Left ventricle myocardium superior (tissue), 1 donor: ENCODE results near the gene LATS2. TPM values are rescaled to one million over a fixed set of nuclear protein-coding genes. Genes with fewer than 3 reads are reported as not detected.

Experiments
- ATAC-seq: fragments of 200-7000 bp; cut with Tn5 transposase; one replicate; pipeline ENCODE4 v1.9.1; 2020; ENCODE audit warnings: mild to moderate bottlenecking, moderate library complexity
- DNase-seq: peaks from one replicate; pipeline ENCODE4 v3.0.0-alpha.2; 2020
- intact Hi-C: fragments of 100-400 bp; cut with micrococcal nuclease; formaldehyde crosslinking; loops from one replicate; pipeline ENCODE4 v1.11.0; 2022
- total RNA-seq: library from RNA; stranded (reverse); fragmentation: NEBNext Ultra II Directional; extraction: Animal tissue kit (Norgen Biotek cat#: 25700); gene quantifications from one replicate; pipeline ENCODE4 v1.2.1, GENCODE V29; 2021
- donor health status: DM: no; HTN: yes; CAD: no; lungs with severe emphysema.

The LATS2 gene
- total RNA-seq, 1 donor from 2014 or later, result 25.1 TPM

DNA sequence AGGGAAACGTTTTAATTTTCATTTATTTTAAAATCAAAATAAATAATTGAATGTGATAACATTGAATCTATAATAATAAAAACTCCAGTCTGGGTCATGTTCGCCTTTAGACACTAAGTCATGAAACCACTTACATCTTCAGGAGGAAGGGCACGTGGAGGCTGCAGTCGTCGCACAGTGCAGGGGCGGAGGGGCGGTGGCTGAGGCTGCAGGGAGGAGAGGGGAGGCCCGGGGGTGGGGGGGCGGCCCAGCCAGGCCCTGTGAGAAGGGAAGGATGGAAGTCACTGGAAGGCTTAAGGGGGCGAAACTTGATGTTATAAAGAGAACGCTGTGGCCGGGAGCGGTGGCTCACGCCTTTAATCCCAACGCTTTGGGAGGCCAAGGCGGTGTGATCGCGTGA lies 14.9 kb upstream of the LATS2 start:
- intact Hi-C loops, result no loop called here
- no peak for DNase-seq
- no peak for ATAC-seq

DNA sequence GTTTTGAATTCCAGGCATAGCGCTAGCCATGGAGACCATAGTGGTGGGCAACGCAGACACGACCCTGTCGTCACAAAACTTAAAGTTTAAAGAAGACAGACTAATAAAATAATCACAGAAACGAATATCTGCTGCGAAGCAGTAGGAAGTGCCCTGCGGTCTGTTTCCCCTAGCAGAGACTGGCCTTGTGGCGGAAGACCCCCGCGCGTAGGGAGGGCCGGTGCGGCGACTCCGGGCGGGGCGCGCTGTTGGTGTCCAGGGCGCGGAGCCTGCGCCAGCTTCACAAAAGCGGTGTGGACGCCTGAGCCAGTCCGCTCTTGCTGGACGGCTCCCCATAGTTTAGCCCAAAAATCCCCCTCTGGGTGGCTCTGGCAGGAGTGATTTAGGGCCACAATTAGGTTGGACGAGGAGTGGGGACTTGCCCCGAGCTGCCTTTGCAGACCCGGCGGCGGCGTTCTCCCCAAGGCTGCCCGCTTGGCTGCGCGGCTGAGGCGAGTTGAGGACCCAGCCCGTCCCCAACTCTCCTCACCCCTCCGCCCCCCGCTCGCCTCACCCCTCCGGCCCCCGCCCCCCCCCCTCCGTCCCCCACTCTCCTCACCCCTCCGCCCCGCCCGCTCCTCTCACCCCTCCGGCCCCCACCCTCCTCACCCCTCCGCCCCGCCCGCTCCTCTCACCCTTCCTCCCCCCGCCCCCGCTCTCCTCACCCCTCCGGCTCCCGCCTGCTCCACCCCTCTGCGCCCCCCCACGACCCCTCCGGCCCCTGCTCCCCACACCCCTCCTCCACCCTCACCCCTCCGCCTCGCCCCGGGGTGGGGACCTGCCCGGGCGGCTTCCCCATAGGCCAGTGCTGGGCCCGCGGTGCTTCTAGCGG lies 14.2 kb upstream of the LATS2 start:
- ATAC-seq (peak; percentile 74), DNase-seq (peak; percentile 72)
- intact Hi-C loops, result no loop called here

DNA sequence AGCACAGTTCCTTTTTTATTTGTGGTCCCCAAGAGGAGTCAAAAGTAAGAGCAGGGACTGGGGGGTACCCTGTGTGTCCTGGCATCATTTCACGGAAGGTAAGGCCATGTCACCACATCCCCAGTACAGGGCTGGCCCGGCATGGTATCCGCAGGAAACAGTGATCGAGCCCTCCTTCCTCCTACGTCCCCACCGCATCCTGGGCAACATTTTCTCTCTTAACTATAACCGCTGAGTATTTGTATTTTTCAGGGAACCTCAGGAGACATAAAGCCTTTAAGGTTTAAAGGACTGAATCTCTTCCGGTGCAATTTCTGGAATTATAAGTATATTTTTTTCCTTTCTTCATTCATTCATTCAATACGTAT lies 13.6 kb upstream of the LATS2 start:
- ATAC-seq (peak; percentile 47), DNase-seq (no peak)
- intact Hi-C loops, result no loop called here

DNA sequence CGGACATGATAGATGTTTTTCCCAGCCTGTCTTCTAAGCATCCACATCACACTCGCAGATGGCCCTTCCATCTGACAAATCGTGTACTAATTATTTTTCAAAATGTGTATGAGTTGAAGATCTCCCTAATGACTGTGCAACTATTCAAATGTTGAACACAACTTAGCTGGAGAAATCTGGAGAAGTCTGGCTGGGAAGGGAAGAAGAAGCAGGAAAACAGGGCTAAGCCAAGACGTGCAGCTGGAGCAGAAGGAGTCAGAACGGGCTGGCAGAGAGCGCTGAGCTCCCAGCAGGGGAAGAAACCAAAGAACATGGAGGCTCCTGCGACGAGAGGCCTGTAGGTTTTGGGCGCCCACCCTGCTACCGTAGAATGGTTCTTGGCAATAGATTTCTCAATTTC lies 13.2 kb upstream of the LATS2 start:
- intact Hi-C loops, result no loop called here
- ATAC-seq (peak; percentile 75), DNase-seq (peak; percentile 67)

DNA sequence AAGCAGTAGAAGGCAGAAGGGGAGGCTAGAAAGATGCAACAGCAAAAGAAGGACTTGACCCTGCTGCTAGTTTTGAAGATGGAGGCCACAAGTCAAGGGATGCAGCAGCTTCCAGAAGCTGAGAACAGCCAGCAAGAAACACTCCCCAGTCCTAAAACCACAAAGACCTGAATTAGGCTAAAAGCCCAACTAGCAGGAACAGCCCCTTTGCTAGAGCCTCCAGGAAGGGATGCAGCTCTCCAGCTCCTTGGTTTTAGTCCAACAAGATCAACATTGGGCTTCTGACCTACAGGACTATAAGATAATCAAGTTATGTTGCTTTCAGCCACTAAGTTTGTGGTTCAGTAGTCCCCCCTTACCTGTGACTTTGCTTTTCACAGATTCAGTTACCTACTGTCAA lies 10.5 kb upstream of the LATS2 start:
- no peak for ATAC-seq
- DNase-seq, result no peak
- intact Hi-C loops, result no loop called here

DNA sequence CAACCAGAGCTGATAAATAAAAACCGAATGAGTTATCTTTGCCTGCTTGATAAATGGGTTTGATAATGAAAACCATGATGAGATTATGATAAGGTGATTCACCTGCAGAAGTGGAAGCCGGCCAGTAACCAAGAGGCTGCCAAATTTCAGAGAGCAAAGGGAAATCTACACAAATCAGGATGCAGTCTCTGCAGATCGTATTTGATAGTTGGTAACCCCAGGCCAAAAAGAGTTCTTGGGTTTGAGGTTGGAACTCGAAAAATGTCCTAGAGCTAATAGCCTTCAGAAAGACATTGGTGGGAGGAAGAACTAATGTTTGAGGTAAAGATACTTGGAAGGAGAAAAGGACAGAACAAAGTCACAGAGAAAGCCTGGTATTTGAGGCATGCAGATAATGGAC lies 9.6 kb upstream of the LATS2 start:
- intact Hi-C loops, result no loop called here
- no peak for ATAC-seq
- DNase-seq, result no peak

DNA sequence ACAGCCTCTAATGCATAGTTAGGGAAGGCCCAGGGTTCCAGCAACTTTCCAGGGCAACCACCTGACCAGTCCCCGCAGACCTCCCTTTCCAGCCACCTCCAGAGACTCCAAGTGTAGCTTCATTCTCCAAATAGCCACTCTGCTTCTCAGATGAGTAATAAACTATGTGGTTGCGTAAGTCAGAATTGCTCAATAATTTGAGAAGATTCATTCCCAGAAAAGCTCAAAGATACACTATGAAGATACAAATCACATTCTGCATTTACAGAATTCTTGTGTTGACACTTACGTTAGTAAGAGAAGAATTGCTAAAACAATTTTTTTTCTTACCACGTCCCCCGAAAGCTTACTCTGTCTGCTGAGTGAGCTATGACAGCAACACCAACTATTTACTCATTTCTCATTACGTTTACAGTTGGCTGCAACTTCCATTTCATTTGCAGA lies 8.2 kb upstream of the LATS2 start:
- intact Hi-C loops, result no loop called here
- ATAC-seq, result peak; percentile 95
- DNase-seq, result peak; percentile 55

DNA sequence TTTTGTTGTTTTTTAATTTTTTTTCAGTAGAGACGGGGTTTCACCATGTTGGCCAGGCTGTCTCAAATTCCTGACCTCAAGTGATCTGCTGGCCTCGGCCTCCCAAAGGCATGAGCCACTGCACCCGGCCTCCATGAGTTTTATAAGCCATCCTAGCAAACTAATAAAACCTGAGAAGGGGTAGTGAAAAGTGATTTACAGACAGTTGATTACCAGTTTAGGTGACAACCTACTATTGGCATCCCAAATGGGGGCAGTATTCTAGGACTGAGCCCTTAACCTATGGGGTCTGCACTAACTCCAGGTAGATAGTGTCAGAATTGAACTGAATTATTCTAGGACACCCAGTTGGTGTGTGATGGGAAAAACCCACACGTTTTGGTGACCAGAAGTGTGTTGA lies 6.5 kb upstream of the LATS2 start:
- intact Hi-C loops, result no loop called here

DNA sequence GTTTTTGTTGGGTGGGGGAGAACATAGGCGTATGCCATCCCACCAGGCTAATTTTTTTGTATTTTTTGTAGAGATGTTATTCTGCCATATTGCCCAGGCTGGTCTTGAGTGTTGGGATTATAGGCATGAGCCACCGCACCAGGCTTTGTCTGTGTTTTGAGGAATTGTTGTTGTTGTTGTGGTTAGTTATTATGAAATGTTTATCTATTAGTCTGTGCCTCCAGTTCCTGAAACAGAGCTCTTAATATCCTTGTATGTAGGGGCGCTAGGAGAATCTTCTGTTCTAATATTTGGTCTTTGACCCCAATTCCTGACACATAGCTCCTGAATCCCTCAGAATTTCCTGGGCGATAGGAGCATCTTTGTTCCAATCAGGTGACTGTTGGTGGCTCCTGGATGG lies 5.6 kb upstream of the LATS2 start:
- intact Hi-C loops, result no loop called here
- DNase-seq, result no peak
- no peak for ATAC-seq

More for the DNA sequence above, 6.5 kb upstream of the LATS2 start:
- ATAC-seq (no peak), DNase-seq (no peak)

DNA sequence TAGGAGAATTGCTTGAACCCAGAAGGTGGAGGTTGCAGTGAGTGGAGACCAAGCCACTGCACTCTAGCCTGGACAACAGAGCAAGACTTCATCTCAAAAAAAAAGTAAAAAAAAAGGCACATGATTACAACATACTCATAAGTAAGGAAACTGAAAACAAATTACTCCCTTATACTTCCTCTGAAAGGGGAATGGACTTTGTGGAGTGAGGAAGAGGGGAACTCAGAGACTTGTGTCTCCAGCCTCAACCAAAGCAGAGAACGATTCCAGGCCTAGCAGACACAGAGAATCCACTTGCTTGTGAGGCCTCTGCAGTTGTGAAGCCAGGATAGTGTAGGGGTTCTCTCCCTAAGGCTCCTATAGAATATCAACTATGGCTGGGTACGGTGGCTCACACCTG lies 4.3 kb upstream of the LATS2 start:
- intact Hi-C loops, result no loop called here

DNA sequence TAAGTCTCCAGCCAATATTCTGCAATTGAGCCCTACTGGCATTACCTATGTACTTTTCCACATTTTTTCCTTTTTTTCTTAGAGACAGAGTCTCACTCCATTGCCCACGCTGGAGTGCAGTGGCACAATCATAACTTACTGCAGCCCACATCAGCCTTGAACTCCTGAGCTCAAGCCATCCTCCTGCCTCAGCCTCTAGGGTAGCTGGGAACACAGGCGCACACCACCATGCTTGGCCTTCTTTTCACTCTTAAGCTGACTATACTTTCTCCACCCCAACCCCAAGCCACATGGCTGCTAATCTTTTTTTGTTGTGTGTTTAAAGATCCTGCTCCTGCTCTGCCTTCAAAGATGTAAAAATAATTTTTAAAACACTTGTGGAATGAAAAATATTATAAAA lies 1.6 kb upstream of the LATS2 start:
- ATAC-seq, result no peak
- intact Hi-C loops, result no loop called here

More for the DNA sequence above, 4.3 kb upstream of the LATS2 start:
- no peak for DNase-seq
- no peak for ATAC-seq

DNA sequence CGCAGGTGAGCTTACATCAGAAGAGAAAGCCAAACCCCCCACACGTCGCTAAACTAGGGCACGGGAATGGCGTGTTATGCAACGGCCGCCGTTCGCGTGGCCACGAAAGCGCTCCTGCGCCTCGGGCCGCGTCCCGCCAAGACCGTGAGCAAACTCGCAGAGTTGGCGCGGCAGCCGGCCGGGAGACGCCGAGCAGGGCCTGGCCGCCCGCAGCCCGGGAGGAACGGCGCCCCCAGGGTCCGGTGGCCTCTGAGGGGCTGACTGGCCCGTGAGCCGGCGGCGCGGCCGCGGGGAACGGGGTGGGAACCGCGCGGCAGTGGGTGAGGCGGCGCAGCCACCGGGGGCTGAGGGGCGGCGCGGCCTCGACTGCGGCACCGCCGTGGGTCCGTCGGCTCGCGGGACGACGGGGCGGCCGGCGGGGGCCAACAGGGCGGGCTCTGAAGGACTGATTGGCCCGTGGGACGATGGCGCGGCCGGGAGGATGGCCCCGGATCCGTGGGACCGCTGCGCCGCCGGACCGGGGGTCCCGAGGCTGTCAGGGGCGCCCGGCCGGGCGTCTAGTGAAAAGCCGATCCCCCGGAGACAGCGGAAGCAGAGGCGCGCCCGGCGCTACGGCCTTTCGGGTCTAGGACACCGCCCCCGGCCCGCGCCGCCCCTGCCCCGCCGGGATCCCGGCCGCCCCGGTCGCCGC lies 903 bp downstream of the LATS2 start:
- peak; percentile 82 for DNase-seq
- intact Hi-C loops, result no loop called here
- ATAC-seq, result peak; percentile 40

More for the DNA sequence above, 1.6 kb upstream of the LATS2 start:
- no peak for DNase-seq

DNA sequence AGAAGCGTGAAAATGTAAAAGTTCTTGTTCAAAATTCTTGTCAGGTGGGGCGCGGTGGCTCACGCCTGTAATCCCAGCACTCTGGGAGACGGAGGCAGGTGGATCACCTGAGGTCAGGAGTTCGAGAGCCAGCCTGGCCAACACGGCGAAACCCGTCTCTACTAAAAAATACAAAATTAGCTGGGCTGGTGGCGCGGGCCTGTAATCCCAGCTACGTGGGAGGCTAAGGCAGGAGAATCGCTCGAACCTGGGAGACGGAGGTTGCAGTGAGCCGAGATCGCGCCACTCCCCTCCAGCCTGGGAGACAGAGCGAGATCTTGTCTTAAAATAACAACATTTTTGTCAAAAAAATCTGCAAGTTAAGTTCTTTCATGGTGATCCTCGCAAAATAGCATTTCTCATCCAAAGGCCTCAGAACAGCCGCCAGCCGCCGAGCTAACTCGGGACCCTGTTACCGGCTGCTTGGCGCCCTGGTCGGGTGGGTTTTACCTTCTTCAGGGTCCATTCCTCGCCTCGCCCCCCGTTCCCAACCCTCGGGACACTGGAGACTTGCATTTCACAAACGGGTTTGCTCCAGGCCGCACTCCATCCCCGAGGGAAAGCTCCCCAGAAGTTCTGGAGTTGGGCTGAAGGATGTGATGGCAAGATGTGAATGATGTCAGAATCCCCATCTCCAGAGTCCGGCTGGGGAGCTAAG lies 1.6 kb downstream of the LATS2 start:
- DNase-seq, result no peak
- intact Hi-C loops, result no loop called here
- ATAC-seq, result no peak

DNA sequence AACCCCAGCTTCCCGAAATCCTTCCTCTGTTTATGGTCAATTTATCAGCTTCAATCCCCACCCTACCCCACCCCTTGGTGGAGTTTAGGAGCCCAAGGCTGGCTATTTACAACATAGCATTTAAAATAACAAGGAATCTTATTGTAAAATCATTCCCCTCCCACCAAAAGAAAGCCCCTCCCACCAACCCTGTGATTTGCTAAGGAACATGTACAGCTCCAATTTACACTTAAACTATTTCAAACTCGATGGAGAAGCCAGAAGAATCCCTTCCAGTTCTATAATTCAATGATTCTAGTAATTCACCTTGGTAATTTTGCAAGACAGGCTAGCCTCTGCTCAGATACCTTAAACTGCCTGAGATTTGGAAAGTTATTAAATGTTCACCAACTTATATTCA lies 3.0 kb downstream of the LATS2 start:
- ATAC-seq (no peak), DNase-seq (no peak)
- intact Hi-C loops, result no loop called here

DNA sequence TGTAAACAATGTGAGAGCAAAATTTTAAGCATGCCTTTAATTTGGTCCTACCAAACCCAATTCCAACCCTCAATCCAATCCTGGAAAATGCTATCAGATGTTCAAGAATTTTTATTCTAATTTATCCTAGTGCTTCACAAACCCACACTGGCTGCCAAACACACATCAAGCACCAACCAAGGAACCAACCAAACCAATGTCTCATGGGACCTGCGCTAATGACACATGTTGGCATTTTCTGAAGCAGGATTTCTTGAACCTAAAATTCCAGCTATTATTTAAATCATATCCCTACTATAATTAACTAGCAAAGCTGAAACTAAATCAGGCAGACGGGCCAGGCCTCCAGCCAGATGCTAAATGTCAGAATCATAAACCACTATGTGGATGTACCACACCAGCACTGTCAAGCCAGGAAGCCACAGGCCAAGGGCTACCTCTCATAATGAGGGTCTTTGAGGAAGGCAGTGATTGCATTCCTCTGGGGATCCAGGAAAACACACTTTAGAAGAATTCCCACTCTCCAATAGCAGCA lies 5.8 kb downstream of the LATS2 start:
- DNase-seq, result no peak
- intact Hi-C loops, result no loop called here
- ATAC-seq, result no peak

DNA sequence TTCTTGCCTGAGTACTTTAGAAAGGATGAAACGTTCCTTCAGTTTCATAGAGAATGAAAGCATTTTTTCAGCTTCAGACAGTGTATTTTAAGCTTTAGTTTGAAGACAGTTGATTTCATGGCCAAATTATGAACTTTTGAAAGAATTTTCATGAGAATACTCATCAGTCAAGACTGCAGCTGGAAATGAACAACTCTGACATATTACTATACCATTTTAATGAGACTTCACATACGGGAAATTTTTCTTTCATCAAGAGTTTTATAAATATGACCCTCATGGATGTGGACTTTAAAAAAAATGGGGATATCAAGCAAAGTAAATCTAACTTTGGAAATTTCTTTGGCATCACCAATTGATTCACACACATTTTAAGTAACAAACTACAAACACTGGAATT lies 6.4 kb downstream of the LATS2 start:
- DNase-seq (no peak), ATAC-seq (no peak)
- intact Hi-C loops, result no loop called here

DNA sequence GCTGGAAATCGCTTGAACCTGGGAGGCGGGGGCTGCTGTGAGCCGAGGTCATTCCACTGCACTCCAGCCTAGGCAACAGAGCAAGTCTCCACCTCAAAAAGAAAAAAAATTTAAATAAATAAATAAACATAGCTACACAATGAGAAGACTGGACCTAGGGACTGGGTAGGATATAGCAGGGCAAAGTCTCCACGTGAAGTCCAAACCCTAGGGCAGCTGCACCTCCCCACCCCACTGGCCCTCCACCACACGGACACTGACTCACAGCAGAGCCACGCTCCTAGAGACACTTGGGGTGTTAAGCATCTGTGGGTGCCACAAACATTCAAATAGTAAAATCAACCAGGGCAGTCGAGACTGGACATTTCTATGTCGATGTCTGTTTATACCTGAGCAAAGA lies 7.1 kb downstream of the LATS2 start:
- intact Hi-C loops, result no loop called here
- DNase-seq (no peak), ATAC-seq (peak; percentile 18)

DNA sequence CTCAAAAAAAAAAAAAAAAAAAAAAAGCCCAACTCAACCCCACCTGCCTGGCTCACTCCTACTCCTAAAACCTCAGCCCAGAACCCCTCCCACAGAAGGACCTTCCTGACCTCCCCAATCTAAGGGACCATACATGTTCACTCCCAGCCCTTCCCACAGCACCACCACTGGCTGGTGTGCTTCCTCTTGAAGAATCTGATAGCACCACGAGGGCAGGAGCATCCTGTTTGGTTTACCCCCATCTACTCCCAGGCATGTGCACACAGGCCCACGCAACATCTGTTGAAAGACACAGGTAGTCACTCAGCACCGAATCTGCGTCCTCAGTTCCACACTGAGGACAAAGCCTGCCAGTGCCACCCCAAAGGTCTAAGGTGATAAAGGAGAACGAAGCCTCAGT lies 8.2 kb downstream of the LATS2 start:
- intact Hi-C loops, result no loop called here
- no peak for ATAC-seq
- DNase-seq, result no peak

DNA sequence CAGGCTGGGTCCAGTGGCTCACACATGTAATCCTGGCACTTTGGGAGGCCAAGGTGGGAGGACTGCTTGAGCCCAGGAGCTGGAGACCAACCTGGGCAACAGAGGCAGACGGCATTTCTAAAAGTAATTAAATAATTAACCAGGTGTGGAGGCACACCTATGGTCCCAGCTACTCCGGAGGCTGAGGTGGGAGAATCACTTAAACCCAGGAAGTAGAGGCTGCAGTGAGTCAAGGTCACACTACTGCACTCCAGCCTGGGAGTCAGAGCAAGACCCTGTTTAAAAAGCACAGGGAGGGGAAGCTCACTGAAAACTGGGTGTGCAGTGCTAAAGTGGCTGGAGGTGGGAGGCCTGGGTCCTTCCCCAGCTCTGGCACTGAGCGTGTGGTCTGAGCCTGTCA lies 9.7 kb downstream of the LATS2 start:
- ATAC-seq (no peak), DNase-seq (no peak)

More for the DNA sequence above, 9.7 kb downstream of the LATS2 start:
- intact Hi-C loops, result no loop called here
